K562 (cell line): Measurements from ENCODE around the gene RAB26. TPM values are rescaled to one million over a fixed set of nuclear protein-coding genes. Genes with fewer than 3 reads are reported as not detected.

Experiments used
- ATAC-seq: fragments of 200-7000 bp; cut with Tn5 transposase; 3 replicates; pipeline ENCODE4 v1.9.1; 2020; ENCODE audit warnings: moderate library complexity
- BruUV-seq: library from RNA; stranded (reverse); fragments of 400-500 nt; replicated peaks from 2 replicates; lab custom pipeline; 2021; lab: Mats Ljungman, UMichigan
- CTCF ChIA-PET: fragments of 300-600 bp; formaldehyde crosslinking; extraction: SDS; loops from one replicate; lab custom pipeline; 2021; ENCODE audit warnings: low intra/inter-chr PET ratio; lab: Yijun Ruan, JAX
- POLR2A ChIA-PET: fragments of 300-600, 350-650 bp; sonication (Branson Sonifier 250); formaldehyde crosslinking; extraction: SDS; loops from one replicate; lab custom pipeline; 2021; ENCODE audit warnings: antibody characterized with exemption, inconsistent platforms; lab: Yijun Ruan, JAX
- DNase-seq, 4 experiments: peaks; one replicate each; pipeline versions ENCODE4 v3.0.0 to v3.0.0-alpha.2; 2011 to 2018; ENCODE audit warnings: low spot score in 3 of 4, mixed read lengths in 3 of 4; ENCODE audit errors: extremely low read depth in 1 of 4
- FAIRE-seq: peaks from 2 replicates; lab custom pipeline; 2011; peaks lifted over from hg19 to GRCh38; lab: Jason Lieb, UNC
- H2AFZ ChIP-seq: 2 replicates; pipeline ENCODE4 v1.6.0; 2011; ENCODE audit warnings: low read depth, low read length, control low read depth, inconsistent platforms
- H3K27ac ChIP-seq: fragments of 200-600 bp; 3 replicates; pipeline ENCODE4 v1.8.0; 2011; ENCODE audit warnings: low read depth, mild to moderate bottlenecking, control low read depth, inconsistent platforms, low read length, moderate library complexity, mixed read lengths; ENCODE audit errors: extremely low read depth
- H3K27me3 ChIP-seq, 2 experiments: fragments of 300-600 bp in 1 of 2; 2 replicates in 1 of 2; 3 replicates in 1 of 2; pipeline versions ENCODE4 v1.6.0 to v1.8.0; 2011; ENCODE audit warnings: inconsistent platforms in 2 of 2, low read length in 2 of 2, mild to moderate bottlenecking in 1 of 2, mixed read lengths in 1 of 2, moderate library complexity in 1 of 2; ENCODE audit not compliant: control insufficient read depth in 2 of 2, insufficient read depth in 2 of 2
- H3K36me3 ChIP-seq: fragments of 300-600 bp; 3 replicates; pipeline ENCODE4 v1.8.0; 2011; ENCODE audit warnings: mild to moderate bottlenecking, low read length, inconsistent platforms; ENCODE audit not compliant: control insufficient read depth, insufficient read depth
- H3K4me1 ChIP-seq, 2 experiments: fragments of 200-600 bp in 1 of 2; replicated peaks in 1 of 2; 2 replicates in 1 of 2; 3 replicates in 1 of 2; pipeline versions ENCODE4 v1.5.1 to v1.8.0; 2011; ENCODE audit warnings: inconsistent platforms in 2 of 2, low read length in 2 of 2, mild to moderate bottlenecking in 1 of 2, mixed read lengths in 1 of 2, moderate library complexity in 1 of 2; ENCODE audit not compliant: control insufficient read depth in 2 of 2, insufficient read depth in 2 of 2
- H3K4me2 ChIP-seq: 2 replicates; pipeline ENCODE4 v1.6.1; 2011; ENCODE audit warnings: low read length, control low read depth, inconsistent platforms, mixed read lengths; ENCODE audit not compliant: insufficient read depth
- H3K4me3 ChIP-seq: fragments of 200-600 bp; sonication (generic), shearing (Covaris generic); 2 replicates; pipeline ENCODE4 v1.5.1; 2016; ENCODE audit warnings: control low read depth, inconsistent platforms
- H3K79me2 ChIP-seq: fragments of 200-600 bp; 3 replicates; pipeline ENCODE4 v1.8.0; 2011; ENCODE audit warnings: low read length, inconsistent platforms; ENCODE audit not compliant: control insufficient read depth, insufficient read depth
- H3K9ac ChIP-seq, 2 experiments: 2 replicates each; pipeline versions ENCODE4 v1.6.0 to v1.6.1; 2011; ENCODE audit warnings: low read depth in 2 of 2, low read length in 2 of 2, control low read depth in 1 of 2, inconsistent platforms in 1 of 2, mild to moderate bottlenecking in 1 of 2, mixed read lengths in 1 of 2; ENCODE audit not compliant: insufficient read depth in 1 of 2
- H3K9me1 ChIP-seq: one replicate; pipeline ENCODE4 v1.6.0; 2011; ENCODE audit warnings: inconsistent platforms, mild to moderate bottlenecking, low read length, moderate library complexity; ENCODE audit not compliant: control insufficient read depth, insufficient read depth
- H3K9me3 ChIP-seq: replicated peaks from 2 replicates; pipeline ENCODE4 v1.5.1; 2011; ENCODE audit warnings: low read depth, low read length, inconsistent platforms; ENCODE audit not compliant: control insufficient read depth, insufficient read depth
- H4K20me1 ChIP-seq: replicated peaks from 2 replicates; pipeline ENCODE4 v1.6.1; 2011; ENCODE audit warnings: low read length, inconsistent platforms, mixed read lengths; ENCODE audit not compliant: control insufficient read depth, insufficient read depth
- JUN ChIP-seq, 2 experiments: sonication (generic) in 1 of 2; formaldehyde crosslinking in 1 of 2; IDR thresholded peaks; 2 replicates each; pipeline versions ENCODE4 v1.6.1 to v1.8.0; 2012 to 2022; ENCODE audit warnings: borderline replicate concordance in 2 of 2, mild to moderate bottlenecking in 2 of 2, improper control_type of control experiment in 1 of 2, low read depth in 1 of 2, low read length in 1 of 2, missing genetic modification reagents in 1 of 2
- POLR2G ChIP-seq: fragments of 200-400 bp; formaldehyde crosslinking; IDR thresholded peaks from 2 replicates; pipeline ENCODE4 v1.6.1; 2017; ENCODE audit warnings: low read depth, mild to moderate bottlenecking, antibody characterized with exemption, low read length, moderate library complexity
- SIRT6 ChIP-seq: IDR thresholded peaks from one replicate; pipeline ENCODE4 v1.6.1; 2012; ENCODE audit warnings: low read depth, mild to moderate bottlenecking, control low read depth, inconsistent platforms, low read length, moderate library complexity
- ZKSCAN3 ChIP-seq: fragments of 250-450 bp; sonication (Bioruptor Pico); IDR thresholded peaks from 2 replicates; pipeline ENCODE4 v1.4.0; 2020
- WGBS: fragments of 100-300 bp; shearing (Covaris generic); methylation state at CpG from one replicate; pipeline ENCODE4 v1.1.6; 2016; ENCODE audit warnings: low coverage, mixed read lengths; ENCODE audit not compliant: insufficient coverage; ENCODE audit errors: missing lambda C conversion rate; 5-methylcytosine and 5-hydroxymethylcytosine counted together
- in situ Hi-C: fragments of 300-500 bp; cut with MboI; formaldehyde crosslinking; loops from 4 replicates; pipeline ENCODE4 v1.15.0; 2018; ENCODE audit warnings: inconsistent platforms, mixed read lengths
- intact Hi-C: fragments of 100-400 bp; cut with micrococcal nuclease; formaldehyde crosslinking; loops from 2 replicates; pipeline ENCODE4 v1.14.2; 2022
- polyA plus RNA-seq, 8 experiments: library from polyadenylated mRNA; depleted of rRNA in 4 of 8; stranded (reverse) in 5 of 8; unstranded in 3 of 8; fragments of >200 nt; fragmentation: Nextera tagmentation in 2 of 8; fragmentation: Illumina TruSeq in 1 of 8; extraction: Ambion mirVana in 2 of 8; extraction: Trizol in 1 of 8; gene quantifications; 2 replicates each; pipeline versions ENCODE4 v1.2.1 to v1.2.3, GENCODE V29; 2011 to 2014; ENCODE audit warnings: inconsistent platforms in 1 of 8, missing spikeins in 1 of 8
- total RNA-seq, 7 experiments: library from RNA; depleted of rRNA in 6 of 7; stranded (reverse); fragments of >200 nt in 6 of 7; fragmentation: Illumina TruSeq in 2 of 7; extraction: Trizol in 2 of 7; gene quantifications; 2 replicates each; pipeline versions ENCODE4 v1.2.1 to v1.2.3, GENCODE V29; 2011 to 2021; ENCODE audit warnings: low replicate concordance in 1 of 7

RAB26 gene
- total and polyA plus RNA-seq, 9 of the 15 experiments (the other 6 are each of a cell fraction or from before 2014, with no cell fraction given) = 0.25 to 6.1 (median 2.1) TPM

- no TSS peak for BruUV-seq
- Histone ChIP-seq H4K20me1 (0 out of 2 replicates have a peak, but pooled peaks cover 6% of the 10 kb centered on the region), H3K27ac (no peak overlapping the region), H3K36me3 (no peaks in the 10 kb centered on the region), H3K27me3 (no peaks in the 10 kb centered on the region), H3K9ac (peak overlapping the region in 1 of 2 experiments; percentile 58; a peak in 2 of 4 replicates), H3K79me2 (no peaks in the 10 kb centered on the region), H3K4me3 (no peak overlapping the region), H3K4me2 (no peak overlapping the region), H2AFZ (no peak overlapping the region), H3K4me1 (peaks cover 3 to 69% of the 10 kb centered on the region in 2 experiments; a peak in 4 of 5 replicates), H3K9me1 (no peaks in the 10 kb centered on the region), H3K9me3 (no peaks in the 10 kb centered on the region)
- no peak for ATAC-seq
- ChIA-PET CTCF (no interaction called here), POLR2A (interaction anchor here (1.2 to 3.4 kb wide), 3 partner anchors 21 to 36 kb away, joined by 5 to 11 read pairs (median 6); partner anchors contain the start of gene TRAF7)
- intact Hi-C loops (no loop called here), in situ Hi-C loops (no loop called here)
- no peak for FAIRE-seq
- WGBS = 88% methylated on average over 9 of the region's 11 CpGs
- no peak for TF ChIP-seq SIRT6
- TF ChIP-seq POLR2G = peak; percentile 12; the same call in 1 of the 2 replicates
- no peak for TF ChIP-seq JUN (IDR thresholded peaks at IDR 0.05; ENCODE audit: borderline replicate concordance, low read depth, low read length)
- TF ChIP-seq JUN (CRISPR knock-in tag; IDR thresholded peaks at IDR 0.05; ENCODE audit: borderline replicate concordance) = no peak
- no peak for TF ChIP-seq ZKSCAN3 (CRISPR knock-in tag)
- DNase-seq = no peak
These were observed 43.0 kb downstream of the RAB26 start for GRCh38 chr16:2191446-2191706.
